GM08714 (cell line): ENCODE results near the gene PRMT2.
A peak's percentile ranks its signal among the peaks of the same experiment; 100 is the strongest.

Source experiments
- H3K4me3 ChIP-seq: fragments of 200-500 bp; sonication (Bioruptor generic); 2 replicates; pipeline ENCODE4 v1.5.1; 2014; ENCODE audit warnings: mild to moderate bottlenecking, low read length, inconsistent platforms
- ZNF274 ChIP-seq: IDR thresholded peaks from 2 replicates; pipeline ENCODE4 v1.6.1; 2012; ENCODE audit warnings: mild to moderate bottlenecking, low read depth, low read length

PRMT2 gene

GRCh38 chr21:46635324-46636180 is at the start of gene PRMT2:
Gene PRMT2 (plus strand): TSS chr21:46635674. CDS start chr21:46636952, 1,278 bp downstream.
- H3K4me3 ChIP-seq: peak within 1 kb of the TSS; percentile 89
- no peak for TF ChIP-seq ZNF274

- no peak overlapping the region for H3K4me3 ChIP-seq
- TF ChIP-seq ZNF274: no peak
Measured at GRCh38 chr21:46594276-46594675, 41.2 kb upstream of the PRMT2 start.

GRCh38 chr21:46596201-46596600 is 39.3 kb upstream of the PRMT2 start:
- TF ChIP-seq ZNF274: no peak

GRCh38 chr21:46597031-46597430 is 38.4 kb upstream of the PRMT2 start:
- H3K4me3 ChIP-seq: no peak overlapping the region
- no peak for TF ChIP-seq ZNF274

More at GRCh38 chr21:46596201-46596600, 39.3 kb upstream of the PRMT2 start:
- H3K4me3 ChIP-seq: no peak overlapping the region

- H3K4me3 ChIP-seq: no peak overlapping the region
- TF ChIP-seq ZNF274: no peak
Measured at GRCh38 chr21:46597896-46598343, 37.6 kb upstream of the PRMT2 start.

- TF ChIP-seq ZNF274: no peak
Measured at GRCh38 chr21:46598581-46599572, 36.6 kb upstream of the PRMT2 start.

GRCh38 chr21:46600305-46600704 is 35.2 kb upstream of the PRMT2 start:
- H3K4me3 ChIP-seq: no peak overlapping the region
- TF ChIP-seq ZNF274: no peak

More at GRCh38 chr21:46598581-46599572, 36.6 kb upstream of the PRMT2 start:
- no peak overlapping the region for H3K4me3 ChIP-seq

- no peak overlapping the region for H3K4me3 ChIP-seq
- no peak for TF ChIP-seq ZNF274
Measured at GRCh38 chr21:46600978-46601377, 34.5 kb upstream of the PRMT2 start.

- no peak for TF ChIP-seq ZNF274
- no peak overlapping the region for H3K4me3 ChIP-seq
Measured at GRCh38 chr21:46603228-46603627, 32.2 kb upstream of the PRMT2 start.

GRCh38 chr21:46604329-46604974 is 31.0 kb upstream of the PRMT2 start:
- H3K4me3 ChIP-seq: no peak overlapping the region
- no peak for TF ChIP-seq ZNF274

GRCh38 chr21:46604975-46605766 is 30.3 kb upstream of the PRMT2 start, which contains the start of gene S100B:
Gene S100B (minus strand): TSS chr21:46605082. CDS start chr21:46602415, 2,667 bp downstream.
- no peak within 1 kb of the TSS for H3K4me3 ChIP-seq
- TF ChIP-seq ZNF274: no peak

- no peak for TF ChIP-seq ZNF274
- H3K4me3 ChIP-seq: no peak overlapping the region
Measured at GRCh38 chr21:46605767-46606426, 29.6 kb upstream of the PRMT2 start.
